Loucy (cell line): ENCODE measurements around the gene CPA1.

ENCODE experiments used
- H2AFZ ChIP-seq: fragments of 200-600 bp; sonication (generic); 2 replicates; pipeline ENCODE4 v1.6.0; 2016; ENCODE audit warnings: antibody characterized with exemption, mild to moderate bottlenecking, low read length, moderate library complexity
- H3F3A ChIP-seq: fragments of 200-600 bp; 2 replicates; pipeline ENCODE4 v1.6.0; 2016; ENCODE audit warnings: antibody characterized with exemption, low read depth, mild to moderate bottlenecking
- H3K27me3 ChIP-seq: fragments of 200-600 bp; sonication (generic); 2 replicates; pipeline ENCODE4 v1.6.1; 2014; ENCODE audit warnings: low read length, mild to moderate bottlenecking; ENCODE audit not compliant: insufficient read depth, poor library complexity, severe bottlenecking
- H3K36me3 ChIP-seq: fragments of 200-600 bp; sonication (generic); 2 replicates; pipeline ENCODE4 v1.6.1; 2016; ENCODE audit warnings: low read length; ENCODE audit not compliant: insufficient read depth
- H3K4me1 ChIP-seq: fragments of 200-600 bp; sonication (generic); 2 replicates; pipeline ENCODE4 v1.5.1; 2014; ENCODE audit warnings: low read length, mild to moderate bottlenecking; ENCODE audit not compliant: insufficient read depth, poor library complexity, severe bottlenecking
- H3K4me2 ChIP-seq: fragments of 200-600 bp; sonication (generic); 2 replicates; pipeline ENCODE4 v1.6.0; 2014; ENCODE audit warnings: antibody characterized with exemption, low read length, low read depth, mild to moderate bottlenecking; ENCODE audit not compliant: poor library complexity, severe bottlenecking
- H3K4me3 ChIP-seq: fragments of 200-600 bp; sonication (generic); 2 replicates; pipeline ENCODE4 v1.5.1; 2014; ENCODE audit warnings: low read length, mild to moderate bottlenecking, mixed read lengths; ENCODE audit not compliant: poor library complexity, severe bottlenecking
- H3K79me2 ChIP-seq: fragments of 200-600 bp; sonication (generic); 2 replicates; pipeline ENCODE4 v1.6.1; 2014; ENCODE audit warnings: low read length; ENCODE audit not compliant: insufficient read depth
- H3K9ac ChIP-seq: fragments of 200-600 bp; sonication (generic); 2 replicates; pipeline ENCODE4 v1.6.0; 2014; ENCODE audit warnings: mild to moderate bottlenecking, low read depth, low read length, moderate library complexity; ENCODE audit not compliant: poor library complexity, severe bottlenecking
- H3K9me2 ChIP-seq: fragments of 200-600 bp; sonication (generic); replicated peaks from 2 replicates; pipeline ENCODE4 v1.6.1; 2016; ENCODE audit warnings: low read depth, low read length, mixed read lengths
- H3K9me3 ChIP-seq: fragments of 200-600 bp; sonication (generic); 2 replicates; pipeline ENCODE4 v1.6.1; 2014; ENCODE audit warnings: mild to moderate bottlenecking, antibody characterized with exemption, low read length, low read depth; ENCODE audit not compliant: insufficient read depth
- H4K20me1 ChIP-seq: fragments of 200-600 bp; sonication (generic); 2 replicates; pipeline ENCODE4 v1.6.0; 2014; ENCODE audit warnings: antibody characterized with exemption, low read length, mild to moderate bottlenecking; ENCODE audit not compliant: insufficient read depth, poor library complexity, severe bottlenecking
- CTCF ChIP-seq: fragments of 200-600 bp; sonication (generic); conservative IDR thresholded peaks from 2 replicates; pipeline ENCODE4 v1.5.1; 2014; ENCODE audit warnings: mild to moderate bottlenecking, antibody characterized with exemption, low read length
- EZH2phosphoT487 ChIP-seq: fragments of 200-600 bp; IDR thresholded peaks from 2 replicates; pipeline ENCODE4 v1.6.1; 2018; ENCODE audit warnings: antibody characterized with exemption, mild to moderate bottlenecking, moderate library complexity, borderline replicate concordance

CPA1 gene

GRCh38 chr7:130435311-130435854 is 55.1 kb downstream of the CPA1 start:
- no peaks in the 10 kb centered on the region for H4K20me1 ChIP-seq
- no peak overlapping the region for H3K9ac ChIP-seq
- H3K79me2 ChIP-seq = peaks cover 13% of the 10 kb centered on the region
- TF ChIP-seq CTCF (no peak), EZH2phosphoT487 (no peak)
- H3F3A ChIP-seq = no peaks in the 10 kb centered on the region
- H3K4me3 ChIP-seq = no peak overlapping the region
- H3K9me3 ChIP-seq = no peaks in the 10 kb centered on the region
- no peaks in the 10 kb centered on the region for H3K9me2 ChIP-seq
- H3K36me3 ChIP-seq = no peaks in the 10 kb centered on the region
- H2AFZ ChIP-seq = no peak overlapping the region
- peak overlapping the region; percentile 22 for H3K4me2 ChIP-seq
- no peaks in the 10 kb centered on the region for H3K27me3 ChIP-seq
- H3K4me1 ChIP-seq = peaks cover 59% of the 10 kb centered on the region

GRCh38 chr7:130436253-130436652 is 56.0 kb downstream of the CPA1 start:
- Histone ChIP-seq H3K9me3 (no peaks in the 10 kb centered on the region), H3K4me3 (no peak overlapping the region), H3K9me2 (no peaks in the 10 kb centered on the region), H3K4me2 (no peak overlapping the region), H3K79me2 (peaks cover 14% of the 10 kb centered on the region), H3F3A (no peaks in the 10 kb centered on the region), H4K20me1 (no peaks in the 10 kb centered on the region), H2AFZ (no peak overlapping the region), H3K36me3 (no peaks in the 10 kb centered on the region), H3K27me3 (no peaks in the 10 kb centered on the region), H3K9ac (no peak overlapping the region), H3K4me1 (peaks cover 54% of the 10 kb centered on the region)
- TF ChIP-seq EZH2phosphoT487 (no peak), CTCF (no peak)
